Measurements from ENCODE around the gene DCTN4.

GRCh38 chr5:150762211-150762610, 3.4 kb upstream of the DCTN4 start:
- TF ChIP-seq POLR2A (IDR thresholded peaks at IDR 0.05; ENCODE audit: low read length) (no peak), GATA1 (IDR thresholded peaks at IDR 0.05; ENCODE audit: low read depth, low read length) (no peak)

All from erythroblast (primary cell).